Activated CD4-positive, CD25-positive, alpha-beta regulatory T cell treated with anti-CD3 and anti-CD28 coated beads, Interleukin-2, amount 50 U/mL, for 16 hours (primary cell): Measurements from ENCODE around the gene TAF5L.
"Not testable (repeated sequence)": the region's sequence is repeated elsewhere in the genome, so short reads cannot be mapped to it uniquely, and the experiment has no call there.

Experiments used
- DNase-seq: peaks from one replicate; pipeline ENCODE4 v3.0.0-alpha.2; 2020; ENCODE audit warnings: low read depth, low spot score

Gene TAF5L

GRCh38 chr1:229570305-229570704, 55.6 kb downstream of the TAF5L start:
- no peak for DNase-seq

GRCh38 chr1:229567109-229567868, 58.6 kb downstream of the TAF5L start:
- no peak for DNase-seq

- DNase-seq = no peak
Observed at GRCh38 chr1:229563701-229564100, 62.2 kb downstream of the TAF5L start.

- DNase-seq = no peak
Observed at GRCh38 chr1:229563241-229563640, 62.7 kb downstream of the TAF5L start.

- DNase-seq = no peak
Observed at GRCh38 chr1:229562686-229563085, 63.2 kb downstream of the TAF5L start.

GRCh38 chr1:229561141-229561540, 64.8 kb downstream of the TAF5L start:
- DNase-seq = no peak

GRCh38 chr1:229560124-229560523, 65.8 kb downstream of the TAF5L start:
- not testable (repeated sequence) for DNase-seq

- DNase-seq = not testable (repeated sequence)
Observed at GRCh38 chr1:229559336-229559801, 66.6 kb downstream of the TAF5L start.

- peak; percentile 51 for DNase-seq
Observed at GRCh38 chr1:229558460-229559335, 67.2 kb downstream of the TAF5L start, which contains the start of gene ABCB10. ABCB10 (minus strand) TSS chr1:229558707; CDS start chr1:229558652, 55 bp downstream.

GRCh38 chr1:229557913-229558414, 68.0 kb downstream of the TAF5L start:
- DNase-seq = peak; percentile 6

- DNase-seq = no peak
Observed at GRCh38 chr1:229557200-229557850, 68.6 kb downstream of the TAF5L start.

GRCh38 chr1:229554886-229555621, 70.9 kb downstream of the TAF5L start:
- DNase-seq = no peak

GRCh38 chr1:229553621-229554130, 72.2 kb downstream of the TAF5L start:
- DNase-seq = no peak

GRCh38 chr1:229552732-229553131, 73.2 kb downstream of the TAF5L start:
- no peak for DNase-seq

GRCh38 chr1:229550812-229551567, 74.9 kb downstream of the TAF5L start:
- DNase-seq = no peak

GRCh38 chr1:229547542-229547941, 78.4 kb downstream of the TAF5L start:
- no peak for DNase-seq

- no peak for DNase-seq
Observed at GRCh38 chr1:229544587-229544986, 81.3 kb downstream of the TAF5L start.
